B cell (primary cell): ENCODE data around the gene SFXN1. TPM values are rescaled to one million over a fixed set of nuclear protein-coding genes. Genes with fewer than 3 reads are reported as not detected.

Source experiments
- ATAC-seq: fragments of 200-7000 bp; cut with Tn5 transposase; one replicate; pipeline ENCODE4 v1.10.0; 2021; ENCODE audit warnings: low read depth, mild to moderate bottlenecking, moderate number of reproducible peaks, moderate library complexity
- CTCF ChIA-PET: fragments of 350-600 bp; sonication (Branson Sonifier 250); formaldehyde crosslinking; loops from one replicate; lab custom pipeline; 2021; ENCODE audit warnings: antibody characterized with exemption, inconsistent platforms; lab: Charles Lee
- POLR2A ChIA-PET: fragments of 350-600 bp; sonication (Branson Sonifier 250); formaldehyde crosslinking; loops from one replicate; lab custom pipeline; 2021; ENCODE audit warnings: antibody characterized with exemption; lab: Charles Lee
- DNase-seq: peaks from one replicate; pipeline ENCODE4 v3.0.0; 2013
- H2AFZ ChIP-seq: 2 replicates; pipeline ENCODE4 v1.6.1; 2012; ENCODE audit warnings: mild to moderate bottlenecking, low read depth, low read length; ENCODE audit not compliant: insufficient read depth, poor library complexity, severe bottlenecking
- H3K27ac ChIP-seq, 2 donors: 1 replicate in 1 of 2; 2 replicates in 1 of 2; pipeline ENCODE4 v1.5.1; 2012 to 2013; ENCODE audit warnings: low read length in 2 of 2, mild to moderate bottlenecking in 2 of 2, moderate library complexity in 1 of 2
- H3K27me3 ChIP-seq, 4 experiments: fragments of 200-600 bp in 1 of 4; sonication (generic) in 1 of 4; replicated peaks in 1 of 4; 1 replicate in 2 of 4; 2 replicates in 2 of 4; pipeline versions ENCODE4 v1.6.1 to v1.7.0; 2013 to 2016; ENCODE audit warnings: low read length in 3 of 4, mild to moderate bottlenecking in 2 of 4, mixed read lengths in 1 of 4, moderate library complexity in 1 of 4; ENCODE audit not compliant: insufficient read depth in 4 of 4, control insufficient read depth in 3 of 4; ENCODE audit errors: control extremely low read depth in 1 of 4
- H3K36me3 ChIP-seq, 2 experiments: replicated peaks in 1 of 2; 1 replicate in 1 of 2; 2 replicates in 1 of 2; pipeline versions ENCODE4 v1.6.1 to v1.7.1; 2013; ENCODE audit warnings: low read length in 1 of 2; ENCODE audit not compliant: insufficient read depth in 2 of 2, control insufficient read depth in 1 of 2; ENCODE audit errors: control extremely low read depth in 1 of 2, extremely low read depth in 1 of 2
- H3K4me1 ChIP-seq, 2 donors: fragments of 200-600 bp in 1 of 2; sonication (generic) in 1 of 2; 1 replicate in 1 of 2; 2 replicates in 1 of 2; pipeline versions ENCODE4 v1.5.1 to v1.6.1; 2013 to 2017; ENCODE audit warnings: low read length in 2 of 2; ENCODE audit not compliant: control insufficient read depth in 2 of 2, insufficient read depth in 2 of 2
- H3K4me2 ChIP-seq: replicated peaks from 2 replicates; pipeline ENCODE3; 2012; ENCODE audit warnings: mild to moderate bottlenecking, low read depth, low read length; ENCODE audit not compliant: poor library complexity, severe bottlenecking
- H3K4me3 ChIP-seq, 5 experiments: fragments of 200-600 bp in 1 of 5; sonication (generic) in 1 of 5; 1 replicate in 3 of 5; 2 replicates in 2 of 5; pipeline versions ENCODE4 v1.5.1 to v1.7.0; 2011 to 2016; ENCODE audit warnings: low read length in 4 of 5, mild to moderate bottlenecking in 4 of 5, low read depth in 2 of 5, control low read depth in 1 of 5, moderate library complexity in 1 of 5; ENCODE audit not compliant: insufficient read depth in 1 of 5; ENCODE audit errors: control extremely low read depth in 1 of 5, extremely low read depth in 1 of 5
- H3K79me2 ChIP-seq: fragments of 200-600 bp; sonication (generic); one replicate; pipeline ENCODE4 v1.6.0; 2016; ENCODE audit warnings: low read length; ENCODE audit not compliant: control insufficient read depth, insufficient read depth
- H3K9ac ChIP-seq: fragments of 200-600 bp; sonication (generic); 2 replicates; pipeline ENCODE4 v1.6.1; 2017; ENCODE audit warnings: mild to moderate bottlenecking, low read length, moderate library complexity
- H3K9me3 ChIP-seq, 3 donors: one replicate each; pipeline versions ENCODE4 v1.6.1 to v1.7.1; 2013; ENCODE audit warnings: low read length in 2 of 3; ENCODE audit not compliant: control insufficient read depth in 2 of 3, insufficient read depth in 1 of 3; ENCODE audit errors: control extremely low read depth in 1 of 3
- H4K20me1 ChIP-seq: 2 replicates; pipeline ENCODE4 v1.6.0; 2012; ENCODE audit warnings: mild to moderate bottlenecking, low read length; ENCODE audit not compliant: insufficient read depth, control insufficient read depth, poor library complexity, severe bottlenecking
- H3K27ac Mint-ChIP-seq: one replicate; pipeline ENCODE4 v1.8.0; 2021; ENCODE audit warnings: mixed read lengths
- H3K27me3 Mint-ChIP-seq: one replicate; pipeline ENCODE4 v1.8.0; 2021; ENCODE audit warnings: mixed read lengths
- H3K4me1 Mint-ChIP-seq: one replicate; pipeline ENCODE4 v1.8.0; 2021; ENCODE audit warnings: mixed read lengths
- H3K4me3 Mint-ChIP-seq: one replicate; pipeline ENCODE4 v1.8.0; 2021; ENCODE audit warnings: mixed read lengths
- H3K9me3 Mint-ChIP-seq: one replicate; pipeline ENCODE4 v1.8.0; 2022; ENCODE audit warnings: mixed read lengths; ENCODE audit not compliant: insufficient read depth
- CTCF ChIP-seq: fragments of 200-600 bp; IDR thresholded peaks from one replicate; pipeline ENCODE4 v1.8.0; 2022; ENCODE audit warnings: antibody characterized with exemption, mild to moderate bottlenecking
- EZH2 ChIP-seq: IDR thresholded peaks from 2 replicates; pipeline ENCODE4 v1.6.1; 2012; ENCODE audit warnings: borderline replicate concordance, low read depth, mild to moderate bottlenecking, moderate library complexity, low read length; ENCODE audit not compliant: insufficient read depth, poor library complexity, severe bottlenecking
- WGBS: methylation state at CpG from one replicate; pipeline ENCODE4 v1.1.5; 2013; ENCODE audit warnings: missing lambda C conversion rate; ENCODE audit not compliant: insufficient coverage; 5-methylcytosine and 5-hydroxymethylcytosine counted together
- intact Hi-C: fragments of 100-400 bp; cut with micrococcal nuclease; formaldehyde crosslinking; loops from one replicate; pipeline ENCODE4 v1.10.0; 2022
- polyA plus RNA-seq: library from polyadenylated mRNA; depleted of rRNA; stranded (reverse); fragments of >200 nt; gene quantifications from 2 replicates; pipeline ENCODE4 v1.2.3, GENCODE V29; 2012
- total RNA-seq, 2 donors: library from RNA; stranded (reverse); fragments of 120-200 nt in 1 of 2; gene quantifications; 1 replicate in 1 of 2; 2 replicates in 1 of 2; pipeline versions ENCODE4 v1.2.3 to v1.2.4, GENCODE V29; 2013 to 2022

SFXN1 gene
- total and polyA plus RNA-seq, 2 donors (not counting 1 experiment from before 2014, with no cell fraction given) = 16.4 to 30.5 TPM

DNA sequence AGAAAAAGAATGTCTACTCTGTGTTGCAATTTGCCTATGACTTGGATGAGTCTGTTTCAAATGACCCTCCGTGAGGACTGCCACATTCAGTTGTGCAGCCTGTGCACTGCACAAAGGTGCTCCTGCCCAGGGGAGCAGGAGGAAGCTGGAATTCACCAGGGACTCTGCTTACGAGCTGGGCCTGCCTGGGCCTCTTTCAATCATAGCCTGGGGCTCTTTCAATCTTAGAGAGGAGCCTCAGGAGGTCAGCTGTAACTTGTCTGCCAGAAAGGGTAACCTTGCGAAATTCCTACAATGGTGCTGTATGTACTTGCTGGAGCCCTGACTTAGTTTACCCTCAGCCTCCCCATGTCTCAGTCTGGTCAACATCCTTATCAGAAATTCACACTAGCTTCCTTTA lies 8.4 kb upstream of the SFXN1 start:
- Histone ChIP-seq H3K4me1 (no peaks in the 10 kb centered on the region), H3K4me2 (no peak overlapping the region), H3K27me3 (peaks cover 0 to 6% (median 2%) of the 10 kb centered on the region in 4 experiments), H3K4me3 (no peak overlapping the region), H3K27ac (no peak overlapping the region), H3K79me2 (no peaks in the 10 kb centered on the region), H2AFZ (no peak overlapping the region), H4K20me1 (no peaks in the 10 kb centered on the region), H3K9me3 (no peaks in the 10 kb centered on the region), H3K36me3 (no peaks in the 10 kb centered on the region), H3K9ac (no peak overlapping the region)
- H3K9me3 Mint-ChIP-seq = no peaks in the 10 kb centered on the region
- no peaks in the 10 kb centered on the region for H3K4me1 Mint-ChIP-seq
- ATAC-seq = no peak
- CTCF ChIA-PET = no interaction called here
- WGBS = 73% methylated on average over 3 of the region's 3 CpGs
- TF ChIP-seq EZH2 (no peak), CTCF (no peak)
- intact Hi-C loops = no loop called here
- DNase-seq = no peak
- H3K27ac Mint-ChIP-seq = no peak overlapping the region
- H3K4me3 Mint-ChIP-seq = no peak overlapping the region
- peaks cover 27% of the 10 kb centered on the region for H3K27me3 Mint-ChIP-seq
- POLR2A ChIA-PET = no interaction called here

DNA sequence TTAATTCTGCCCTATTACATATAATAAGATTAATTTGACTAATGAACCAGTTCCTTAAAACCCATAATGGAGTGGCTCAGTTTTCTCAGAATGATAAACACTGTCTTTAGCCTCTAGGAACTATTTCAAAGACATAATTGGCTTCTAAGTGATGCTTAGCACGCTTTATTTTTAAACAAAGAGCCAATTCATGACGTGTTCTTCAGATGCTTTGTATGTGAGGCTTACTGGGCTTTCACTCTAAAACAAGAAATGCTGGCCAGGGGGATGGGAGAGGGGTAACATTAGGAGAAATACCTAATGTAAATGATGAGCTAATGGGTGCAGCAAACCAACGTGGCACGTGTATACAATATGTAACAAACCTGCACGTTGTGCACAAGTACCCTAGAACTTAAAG lies 7.6 kb upstream of the SFXN1 start:
- POLR2A ChIA-PET = no interaction called here
- DNase-seq (no peak), ATAC-seq (no peak)
- Histone ChIP-seq H3K36me3 (no peaks in the 10 kb centered on the region), H3K4me1 (no peaks in the 10 kb centered on the region), H3K9ac (no peak overlapping the region), H4K20me1 (no peaks in the 10 kb centered on the region), H3K4me3 (no peak overlapping the region), H3K79me2 (no peaks in the 10 kb centered on the region), H3K4me2 (no peak overlapping the region), H2AFZ (no peak overlapping the region), H3K9me3 (no peaks in the 10 kb centered on the region), H3K27me3 (peaks cover 0 to 6% (median 2%) of the 10 kb centered on the region in 4 experiments), H3K27ac (no peak overlapping the region)
- H3K4me1 Mint-ChIP-seq = no peaks in the 10 kb centered on the region
- no peak overlapping the region for H3K4me3 Mint-ChIP-seq
- H3K27ac Mint-ChIP-seq = no peak overlapping the region
- CTCF ChIA-PET = no interaction called here
- H3K27me3 Mint-ChIP-seq = peaks cover 30% of the 10 kb centered on the region
- no peaks in the 10 kb centered on the region for H3K9me3 Mint-ChIP-seq
- WGBS = 80% methylated on average over 1 of the region's 5 CpGs
- TF ChIP-seq EZH2 (no peak), CTCF (no peak)
- intact Hi-C loops = no loop called here
